Fibroblast of mammary gland (primary cell): Measurements from ENCODE around the gene MED23.

Experiments
- DNase-seq: peaks from one replicate; pipeline ENCODE4 v3.0.0-alpha.2; 2010; ENCODE audit warnings: low read depth
- H3K4me3 ChIP-seq: 2 replicates; pipeline ENCODE4 v1.5.1; 2011; ENCODE audit warnings: low read depth, mild to moderate bottlenecking, low read length, moderate library complexity; ENCODE audit not compliant: control insufficient read depth
- TF ChIP-seq, protein P1 (sequence below): conservative IDR thresholded peaks from 2 replicates; pipeline ENCODE4 v1.5.1; 2011; ENCODE audit warnings: low read depth, low read length, inconsistent platforms; ENCODE audit not compliant: control insufficient read depth, insufficient read depth

Gene MED23, protein sequence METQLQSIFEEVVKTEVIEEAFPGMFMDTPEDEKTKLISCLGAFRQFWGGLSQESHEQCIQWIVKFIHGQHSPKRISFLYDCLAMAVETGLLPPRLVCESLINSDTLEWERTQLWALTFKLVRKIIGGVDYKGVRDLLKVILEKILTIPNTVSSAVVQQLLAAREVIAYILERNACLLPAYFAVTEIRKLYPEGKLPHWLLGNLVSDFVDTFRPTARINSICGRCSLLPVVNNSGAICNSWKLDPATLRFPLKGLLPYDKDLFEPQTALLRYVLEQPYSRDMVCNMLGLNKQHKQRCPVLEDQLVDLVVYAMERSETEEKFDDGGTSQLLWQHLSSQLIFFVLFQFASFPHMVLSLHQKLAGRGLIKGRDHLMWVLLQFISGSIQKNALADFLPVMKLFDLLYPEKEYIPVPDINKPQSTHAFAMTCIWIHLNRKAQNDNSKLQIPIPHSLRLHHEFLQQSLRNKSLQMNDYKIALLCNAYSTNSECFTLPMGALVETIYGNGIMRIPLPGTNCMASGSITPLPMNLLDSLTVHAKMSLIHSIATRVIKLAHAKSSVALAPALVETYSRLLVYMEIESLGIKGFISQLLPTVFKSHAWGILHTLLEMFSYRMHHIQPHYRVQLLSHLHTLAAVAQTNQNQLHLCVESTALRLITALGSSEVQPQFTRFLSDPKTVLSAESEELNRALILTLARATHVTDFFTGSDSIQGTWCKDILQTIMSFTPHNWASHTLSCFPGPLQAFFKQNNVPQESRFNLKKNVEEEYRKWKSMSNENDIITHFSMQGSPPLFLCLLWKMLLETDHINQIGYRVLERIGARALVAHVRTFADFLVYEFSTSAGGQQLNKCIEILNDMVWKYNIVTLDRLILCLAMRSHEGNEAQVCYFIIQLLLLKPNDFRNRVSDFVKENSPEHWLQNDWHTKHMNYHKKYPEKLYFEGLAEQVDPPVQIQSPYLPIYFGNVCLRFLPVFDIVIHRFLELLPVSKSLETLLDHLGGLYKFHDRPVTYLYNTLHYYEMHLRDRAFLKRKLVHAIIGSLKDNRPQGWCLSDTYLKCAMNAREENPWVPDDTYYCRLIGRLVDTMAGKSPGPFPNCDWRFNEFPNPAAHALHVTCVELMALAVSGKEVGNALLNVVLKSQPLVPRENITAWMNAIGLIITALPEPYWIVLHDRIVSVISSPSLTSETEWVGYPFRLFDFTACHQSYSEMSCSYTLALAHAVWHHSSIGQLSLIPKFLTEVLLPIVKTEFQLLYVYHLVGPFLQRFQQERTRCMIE (N-terminal part only)

GRCh38 chr6:131627724-131628682 lies at the start of gene MED23:
Gene MED23, minus strand, starts transcription at chr6:131628242. Its CDS starts 193 bp downstream, at chr6:131628049.
- peak; percentile 91 for DNase-seq
- peak within 1 kb of the TSS; percentile 91 for H3K4me3 ChIP-seq
- TF ChIP-seq, protein P1, sequence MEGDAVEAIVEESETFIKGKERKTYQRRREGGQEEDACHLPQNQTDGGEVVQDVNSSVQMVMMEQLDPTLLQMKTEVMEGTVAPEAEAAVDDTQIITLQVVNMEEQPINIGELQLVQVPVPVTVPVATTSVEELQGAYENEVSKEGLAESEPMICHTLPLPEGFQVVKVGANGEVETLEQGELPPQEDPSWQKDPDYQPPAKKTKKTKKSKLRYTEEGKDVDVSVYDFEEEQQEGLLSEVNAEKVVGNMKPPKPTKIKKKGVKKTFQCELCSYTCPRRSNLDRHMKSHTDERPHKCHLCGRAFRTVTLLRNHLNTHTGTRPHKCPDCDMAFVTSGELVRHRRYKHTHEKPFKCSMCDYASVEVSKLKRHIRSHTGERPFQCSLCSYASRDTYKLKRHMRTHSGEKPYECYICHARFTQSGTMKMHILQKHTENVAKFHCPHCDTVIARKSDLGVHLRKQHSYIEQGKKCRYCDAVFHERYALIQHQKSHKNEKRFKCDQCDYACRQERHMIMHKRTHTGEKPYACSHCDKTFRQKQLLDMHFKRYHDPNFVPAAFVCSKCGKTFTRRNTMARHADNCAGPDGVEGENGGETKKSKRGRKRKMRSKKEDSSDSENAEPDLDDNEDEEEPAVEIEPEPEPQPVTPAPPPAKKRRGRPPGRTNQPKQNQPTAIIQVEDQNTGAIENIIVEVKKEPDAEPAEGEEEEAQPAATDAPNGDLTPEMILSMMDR: peak; percentile 94

DNA sequence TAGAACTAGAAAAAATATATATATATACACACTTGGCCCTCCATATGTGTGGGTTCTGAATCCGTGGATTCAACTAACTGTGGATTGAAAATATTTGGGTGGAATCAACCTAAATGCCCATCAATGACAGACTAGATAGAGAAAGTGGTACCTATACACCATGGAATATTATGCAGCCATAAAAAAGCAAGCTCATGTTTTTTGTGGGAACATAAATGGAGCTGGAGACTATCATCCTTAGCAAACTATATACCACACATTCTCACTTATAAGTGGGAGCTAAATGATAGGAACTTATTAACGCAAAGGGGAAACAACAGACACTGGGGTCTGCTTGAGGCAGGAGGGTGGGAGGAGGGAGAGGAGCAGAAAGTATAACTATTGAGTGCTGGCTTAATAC lies 45.1 kb upstream of the MED23 start:
- TF ChIP-seq, protein P1: no peak
- H3K4me3 ChIP-seq: no peak overlapping the region
- DNase-seq: no peak

- TF ChIP-seq, protein P1: no peak
- H3K4me3 ChIP-seq: no peak overlapping the region
- DNase-seq: no peak
Measured at GRCh38 chr6:131669891-131670290, 41.8 kb upstream of the MED23 start.

GRCh38 chr6:131663578-131664165 lies 35.6 kb upstream of the MED23 start:
- TF ChIP-seq, protein P1: no peak
- no peak for DNase-seq
- H3K4me3 ChIP-seq: no peak overlapping the region

DNA sequence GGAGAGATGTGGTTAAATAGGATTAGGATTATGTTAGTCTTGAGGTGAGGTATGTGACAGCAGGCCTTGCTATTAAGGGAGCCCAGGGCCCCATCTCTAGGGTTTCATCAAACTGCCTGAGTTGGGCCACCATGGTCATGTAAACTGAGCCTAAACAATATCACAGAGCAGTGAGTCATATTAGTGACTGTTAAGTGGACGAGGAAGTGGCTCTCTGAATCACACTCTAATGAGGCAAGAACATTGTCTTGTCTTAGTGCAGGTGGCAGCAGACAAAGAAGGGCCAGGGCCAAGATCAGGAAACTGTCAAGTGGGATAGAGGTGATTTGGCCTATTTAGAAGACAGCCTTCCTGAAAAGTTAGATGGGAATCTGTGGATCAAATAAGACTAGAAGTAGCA lies 32.2 kb upstream of the MED23 start:
- DNase-seq: peak; percentile 65
- TF ChIP-seq, protein P1: no peak
- no peak overlapping the region for H3K4me3 ChIP-seq
